HG02943 (cell line): ENCODE measurements around the gene LAMTOR5.
"Not testable (repeated sequence)": the region's sequence is repeated elsewhere in the genome, so short reads cannot be mapped to it uniquely, and the experiment has no call there.

ENCODE experiments used
- ATAC-seq: cut with Tn5 transposase; IDR thresholded peaks from one replicate; pipeline ENCODE4 v1.9.1; 2021; ENCODE audit warnings: mild to moderate bottlenecking, low read depth, moderate library complexity; ENCODE audit not compliant: unreplicated experiment

The LAMTOR5 gene

GRCh38 chr1:110407260-110408210, at the start of gene LAMTOR5:
Gene LAMTOR5, minus strand, starts transcription at chr1:110407694. Its CDS starts 74 bp downstream, at chr1:110407620.
- peak; percentile 85 for ATAC-seq

DNA sequence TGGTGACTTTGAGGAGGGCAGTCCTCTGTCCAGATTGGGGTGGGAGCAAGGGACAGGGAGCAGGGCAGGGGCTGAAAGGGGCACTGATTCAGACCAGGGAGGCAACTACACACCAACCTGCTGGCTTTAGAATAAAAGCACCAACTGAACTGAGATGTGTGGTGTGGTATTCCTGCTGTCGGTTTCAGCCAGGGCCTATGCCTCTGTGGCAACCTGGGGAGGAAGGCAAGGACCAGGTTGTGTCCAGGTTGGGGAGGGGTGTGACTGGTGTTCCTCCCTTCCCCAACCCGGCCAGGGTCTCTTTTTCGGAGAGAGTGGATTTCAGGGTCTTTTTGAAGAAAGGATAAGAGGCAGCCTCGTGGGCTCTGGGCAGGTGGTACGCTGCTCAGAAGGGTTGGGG, 49.7 kb upstream of the LAMTOR5 start:
- no peak for ATAC-seq

GRCh38 chr1:110455151-110455550, 47.7 kb upstream of the LAMTOR5 start:
- no peak for ATAC-seq

DNA sequence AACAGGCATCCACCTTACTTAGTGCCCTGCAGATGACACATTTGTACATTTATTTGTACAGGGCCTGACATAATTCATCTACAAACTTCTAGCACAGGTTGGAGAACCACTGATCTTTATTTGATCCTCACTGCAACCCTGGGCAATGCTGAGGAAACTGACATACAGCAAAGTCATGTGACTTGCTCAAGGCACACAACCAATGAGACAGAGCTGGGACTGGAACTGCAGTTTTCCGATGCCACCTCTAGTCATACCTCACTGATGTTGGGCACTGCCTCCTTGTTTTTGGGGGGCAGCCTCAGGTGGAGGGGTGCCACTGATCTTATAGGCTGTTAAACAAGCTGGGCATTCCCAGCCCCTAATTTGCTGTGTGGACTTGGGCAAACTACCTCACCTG, 46.8 kb upstream of the LAMTOR5 start:
- ATAC-seq: no peak

GRCh38 chr1:110453829-110454228, 46.3 kb upstream of the LAMTOR5 start:
- ATAC-seq: no peak

DNA sequence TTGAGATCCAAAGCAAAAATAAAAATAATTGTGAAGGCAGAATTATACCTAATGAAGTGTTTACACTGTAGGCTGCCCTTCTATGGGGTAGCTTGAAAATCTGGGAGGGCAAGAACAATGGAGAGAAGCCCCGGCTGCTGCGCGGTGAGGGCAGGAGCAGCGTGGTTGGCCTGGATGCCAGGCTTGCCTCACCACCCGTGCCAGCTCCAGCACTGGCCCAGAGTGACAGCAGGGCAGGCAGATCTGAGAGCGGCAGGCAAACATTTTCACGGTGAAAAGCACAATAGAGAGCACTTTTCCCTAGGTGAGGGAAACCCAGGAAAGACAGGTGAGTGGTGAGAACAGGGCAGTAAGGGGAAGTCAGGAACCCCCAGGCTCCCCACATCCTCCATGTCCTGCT, 44.8 kb upstream of the LAMTOR5 start:
- no peak for ATAC-seq

GRCh38 chr1:110450929-110451328, 43.4 kb upstream of the LAMTOR5 start, which contains the start of gene PROK1:
Gene PROK1, plus strand, starts transcription at chr1:110451149. Its CDS starts 68 bp downstream, at chr1:110451217.
- ATAC-seq: no peak

DNA sequence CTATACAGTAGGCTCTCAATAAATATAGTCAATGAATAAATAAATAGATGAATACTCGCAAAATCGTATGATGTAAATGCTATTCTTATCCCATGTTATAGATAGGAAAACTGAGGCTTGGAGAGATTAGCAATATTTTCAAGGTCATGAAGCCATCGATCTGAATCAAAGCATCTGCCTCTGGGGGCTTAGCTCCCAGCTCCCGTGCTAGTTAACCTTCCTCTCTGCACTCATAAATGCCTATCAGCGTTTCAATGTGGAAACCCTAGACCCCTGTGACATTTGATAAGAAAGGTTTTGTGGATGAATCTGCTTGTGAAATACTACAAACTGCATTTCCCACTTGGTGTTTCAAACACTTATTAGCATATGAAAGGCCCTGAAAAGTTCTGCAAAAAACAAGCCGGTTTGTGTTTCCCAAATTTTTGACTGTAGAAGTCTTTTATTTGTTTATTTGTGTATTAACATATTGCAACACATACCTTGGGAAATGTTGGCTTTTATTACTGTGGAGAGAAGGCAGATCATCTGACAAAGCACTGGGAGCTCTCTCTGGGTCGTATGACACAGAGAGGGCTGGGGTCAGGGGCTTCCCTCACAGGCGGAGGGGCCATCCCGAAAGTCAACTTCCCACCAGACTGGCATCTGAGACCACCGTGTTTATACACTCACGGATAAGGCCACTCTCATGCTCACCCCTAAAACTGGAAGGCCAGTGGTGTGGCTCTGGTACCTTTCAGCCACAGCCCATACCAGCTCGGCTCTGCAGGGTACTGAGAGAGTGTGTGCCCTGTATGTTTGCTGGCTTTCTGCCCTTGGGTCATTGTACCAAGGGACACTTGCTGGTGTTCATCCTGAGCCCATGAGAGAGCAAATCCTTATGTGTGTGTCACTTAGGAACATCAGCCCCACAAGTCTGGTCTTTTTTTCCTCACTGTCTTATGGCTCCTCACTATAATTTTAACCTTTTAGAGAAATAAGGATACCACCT, 42.5 kb upstream of the LAMTOR5 start:
- ATAC-seq: no peak

DNA sequence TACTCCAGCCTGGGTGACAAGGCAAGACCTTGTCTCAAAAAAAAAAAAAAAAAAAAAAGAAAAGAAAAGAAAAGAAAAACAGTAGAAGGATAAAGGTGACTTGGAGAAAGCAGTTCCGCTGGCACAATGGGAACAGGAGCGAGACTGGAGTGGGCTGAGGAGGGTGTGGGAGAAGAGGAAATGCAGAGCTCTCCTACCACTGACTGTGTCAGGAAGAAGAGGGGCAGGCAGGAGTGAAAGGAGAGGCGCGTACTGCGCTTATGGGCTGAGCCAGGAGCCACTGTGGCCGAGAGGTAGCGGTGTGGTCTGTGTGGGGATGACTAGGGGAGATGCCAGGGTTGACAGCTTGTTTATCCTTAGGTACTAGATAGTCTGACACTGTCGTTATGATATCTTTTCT, 37.1 kb upstream of the LAMTOR5 start:
- no peak for ATAC-seq

- ATAC-seq: no peak
Observed at GRCh38 chr1:110443451-110443850, 36.0 kb upstream of the LAMTOR5 start.

- no peak for ATAC-seq
Observed at GRCh38 chr1:110441888-110442287, 34.4 kb upstream of the LAMTOR5 start.

DNA sequence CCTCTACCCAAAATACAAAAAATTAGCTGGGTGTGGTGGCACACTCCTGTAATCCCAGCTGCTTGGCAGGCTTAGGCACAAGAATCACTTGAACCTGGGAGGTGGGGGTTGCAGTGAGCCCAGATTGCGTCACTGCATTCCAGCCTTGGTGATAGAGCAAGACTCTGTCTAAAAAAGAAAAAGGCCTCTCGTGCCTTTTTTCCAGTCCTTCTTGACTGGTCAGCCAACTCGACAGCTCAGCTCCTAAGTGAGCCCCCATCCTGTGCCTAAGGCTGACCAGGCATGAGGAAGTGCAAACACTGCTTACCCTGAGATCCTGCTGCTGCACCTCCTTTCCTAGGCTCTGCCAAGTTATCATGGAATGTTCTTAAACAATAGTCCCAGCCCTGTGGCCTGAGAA, 33.4 kb upstream of the LAMTOR5 start:
- ATAC-seq: no peak

DNA sequence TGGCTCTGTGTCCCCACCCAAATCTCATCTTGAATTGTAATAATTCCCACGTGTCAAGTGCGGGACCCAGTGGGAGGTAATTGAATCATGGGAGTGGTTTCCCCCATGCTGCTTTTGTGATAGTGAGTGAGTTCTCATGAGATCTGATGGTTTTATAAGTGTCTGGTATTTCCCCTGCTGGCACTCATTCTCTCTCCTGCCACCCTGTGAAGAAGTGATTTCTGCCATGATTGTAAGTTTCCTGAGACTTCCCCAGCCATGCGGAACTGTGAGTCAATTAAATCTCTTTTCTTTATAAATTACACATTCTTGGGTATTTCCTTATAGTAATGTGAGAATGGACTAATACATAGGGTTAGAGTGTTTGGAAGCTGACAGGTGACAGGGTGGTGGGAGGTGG, 32.4 kb upstream of the LAMTOR5 start:
- not testable (repeated sequence) for ATAC-seq

DNA sequence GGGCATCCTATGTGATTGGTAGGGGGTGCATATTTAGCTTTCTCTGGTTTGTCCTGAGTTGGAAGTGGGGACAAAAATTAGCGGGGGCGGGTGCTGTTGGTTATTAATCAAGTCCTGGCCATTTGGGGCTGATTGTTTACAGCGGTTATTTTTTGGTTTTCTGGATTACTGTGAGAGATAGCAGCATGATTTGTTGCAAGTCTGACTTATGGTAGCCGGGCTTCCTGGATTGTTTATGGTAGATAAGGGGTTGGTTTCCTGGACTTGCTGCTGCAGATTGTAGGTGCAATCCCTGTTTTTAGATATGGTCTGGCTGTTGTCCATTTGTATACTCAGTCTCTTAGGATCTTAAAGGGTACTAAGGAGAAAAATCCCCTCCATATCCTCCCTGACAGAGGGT, 31.4 kb upstream of the LAMTOR5 start:
- ATAC-seq: no peak

- not testable (repeated sequence) for ATAC-seq
Observed at GRCh38 chr1:110437645-110438299, 30.3 kb upstream of the LAMTOR5 start.

DNA sequence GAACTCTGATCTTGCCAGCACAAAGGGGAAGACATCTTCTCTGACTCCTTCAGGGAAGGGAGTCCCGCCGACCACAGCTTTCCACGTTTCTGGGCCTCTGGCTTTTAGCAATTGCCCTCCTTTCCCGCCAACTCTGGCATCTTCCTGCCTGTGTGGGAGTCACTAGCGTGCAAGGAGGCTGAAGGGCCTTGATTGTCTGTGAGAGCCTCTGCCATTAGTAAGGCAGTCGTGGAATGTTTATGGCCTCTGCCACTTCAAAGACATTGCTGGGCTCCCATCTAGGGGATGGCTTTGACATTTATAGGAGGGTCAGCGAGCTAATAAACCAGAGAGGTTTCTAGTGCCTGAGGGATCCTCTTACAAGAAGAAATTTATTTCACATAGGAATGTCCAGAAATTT, 29.1 kb upstream of the LAMTOR5 start:
- no peak for ATAC-seq

DNA sequence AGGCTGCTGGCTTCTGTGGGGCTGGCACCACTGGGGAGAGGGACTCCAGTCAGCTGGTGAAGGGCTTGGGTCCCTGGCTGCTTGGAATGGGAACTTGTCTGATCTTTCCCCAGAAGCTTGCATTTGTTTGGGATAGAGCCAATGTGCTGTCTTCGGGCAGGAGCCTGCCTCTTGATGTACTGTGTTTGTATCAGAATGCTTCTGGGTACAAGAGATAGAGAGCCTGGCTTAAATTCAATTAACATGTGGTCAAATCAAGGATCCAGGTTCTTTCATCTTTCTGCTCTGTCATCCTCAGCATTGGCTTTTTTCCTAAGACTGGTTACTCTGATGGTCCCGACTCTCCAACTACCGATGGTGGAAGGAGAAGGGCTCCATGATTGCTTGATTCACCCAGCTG, 27.5 kb upstream of the LAMTOR5 start:
- ATAC-seq: no peak

DNA sequence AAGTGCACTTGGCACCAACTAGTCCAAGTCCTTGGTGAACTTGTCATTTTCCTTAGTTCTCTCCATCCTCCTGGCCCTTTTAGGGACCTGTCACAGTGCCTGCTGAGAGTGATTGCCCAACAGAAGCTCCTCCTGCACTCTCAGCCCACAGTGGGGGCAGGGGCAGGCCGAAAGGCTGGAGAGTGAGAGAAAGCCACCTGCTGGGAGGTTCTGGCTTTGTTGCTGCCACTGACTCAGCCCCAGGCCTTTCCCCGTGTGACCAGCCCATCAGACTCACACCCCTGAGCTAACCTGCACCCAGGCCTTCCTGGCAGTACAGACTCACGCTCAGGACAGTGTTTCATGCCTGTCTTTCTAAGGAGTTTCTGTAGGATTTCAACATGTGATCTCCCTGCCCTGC, 26.3 kb upstream of the LAMTOR5 start:
- ATAC-seq: no peak

DNA sequence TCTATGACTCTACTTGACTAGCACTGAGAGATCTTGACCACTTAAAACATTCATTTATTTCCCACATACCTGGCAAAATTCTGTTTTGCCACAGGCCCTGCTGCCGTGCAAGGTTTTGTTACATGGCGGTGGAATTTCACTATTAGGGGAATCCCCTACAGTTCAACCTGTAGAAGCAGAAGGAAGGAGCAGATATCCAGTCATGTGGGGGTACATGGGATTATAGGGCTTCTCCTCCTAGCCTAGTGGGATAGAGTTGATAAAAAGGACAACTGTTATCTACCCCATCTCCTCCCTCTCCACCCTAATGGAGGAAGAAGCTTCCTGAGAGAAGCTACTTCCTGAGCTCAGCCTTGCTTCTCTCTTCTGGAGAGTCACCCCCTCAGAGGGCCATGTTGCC, 25.7 kb upstream of the LAMTOR5 start:
- no peak for ATAC-seq

GRCh38 chr1:110430901-110431300, 23.4 kb upstream of the LAMTOR5 start:
- ATAC-seq: no peak
